Left cardiac atrium (tissue), 2 donors: ENCODE measurements around the gene CCDC24. TPM values are rescaled to one million over a fixed set of nuclear protein-coding genes. Genes with fewer than 3 reads are reported as not detected.

Source experiments
- total RNA-seq, 2 donors: library from RNA; stranded (reverse); fragmentation: NEBNext Ultra II Directional; extraction: Animal tissue kit (Norgen Biotek cat#: 25700); gene quantifications; one replicate each; pipeline ENCODE4 v1.2.1, GENCODE V29; 2021
- donor health status: DM: no; HTN: yes; CAD: no; lungs with severe emphysema.
- donor health status: DM: yes; HTN: yes; CAD: no.

CCDC24 gene
- total RNA-seq, 2 donors from 2014 or later, result 1.8 to 2.2 TPM

Other genes starting within 250 kb of the CCDC24 start
- gene ARTN, start 57.8 kb upstream of the CCDC24 start, total RNA-seq, result under 1 TPM; 0.18 to 0.86 TPM
- gene IPO13, start 44.6 kb upstream of the CCDC24 start, total RNA-seq, result 10 to 100 TPM; 26.7 to 30.1 TPM
- 10 to 100 TPM; 14.1 to 20.9 TPM for gene DPH2, start 21.6 kb upstream of the CCDC24 start, total RNA-seq
- 100 to 1,000 TPM in 1 of 2 donors, 10 to 100 TPM in 1; 96.5 to 113 TPM for gene ATP6V0B, start 16.6 kb upstream of the CCDC24 start, total RNA-seq
- 10 to 100 TPM; 35.5 to 44.2 TPM for gene B4GALT2, start 12.4 kb upstream of the CCDC24 start, total RNA-seq
- gene SLC6A9, start 39.9 kb downstream of the CCDC24 start, total RNA-seq, result 1 to 10 TPM; 1.3 to 3.1 TPM
- not detected for gene KLF17, start 127.2 kb downstream of the CCDC24 start, total RNA-seq
- not detected for gene KLF18, start 150.0 kb downstream of the CCDC24 start, total RNA-seq
- 10 to 100 TPM; 23.6 to 25.4 TPM for gene DMAP1, start 221.9 kb downstream of the CCDC24 start, total RNA-seq